ENCODE measurements around the gene KDR. TPM values are rescaled to one million over a fixed set of nuclear protein-coding genes. Genes with fewer than 3 reads are reported as not detected.

Gene KDR
- total RNA-seq, 5 donors from 2014 or later (not counting 1 experiment from before 2014, with no cell fraction given): 0.10 to 0.28 (median 0.23) TPM; not detected in 2

- 69% methylated on average over 2 of the region's 6 CpGs for WGBS (ENCODE audit: insufficient coverage)
- Mint-ChIP-seq H3K4me1 (no peaks in the 10 kb centered on the region), H3K27me3 (peaks cover 17 to 32% of the 10 kb centered on the region in 2 donors), H3K4me3 (no peak overlapping the region), H3K36me3 (no peaks in the 10 kb centered on the region), H3K27ac (no peak overlapping the region), H3K9me3 (peaks cover 0 to 8% (median 2%) of the 10 kb centered on the region in 3 donors)
- peaks cover 0 to 3% of the 10 kb centered on the region in 2 experiments for H3K4me1 ChIP-seq (ENCODE audit: control insufficient read depth in 1 of 2, extremely low read depth in 1 of 2, insufficient read depth in 2 of 2, low read length in 2 of 2)
- DNase-seq: no peak
- ATAC-seq (replicated peaks in 1 of 4): no peak
- H3K9me3 ChIP-seq: no peaks in the 10 kb centered on the region
- no peaks in the 10 kb centered on the region for H3K36me3 ChIP-seq (ENCODE audit: control insufficient read depth in 2 of 2, extremely low read depth in 1 of 2, insufficient read depth in 1 of 2, low read length in 1 of 2)
- no peak overlapping the region for H3K27ac ChIP-seq (ENCODE audit: low read length)
- ChIA-PET CTCF (no interaction called here), POLR2A (interaction anchor here in 1 of 2 donors (0.7 kb wide), 1 partner anchor 12 kb away, joined by 3 read pairs; no protein-coding TSS in a partner anchor)
- no peak overlapping the region for H3K4me3 ChIP-seq (ENCODE audit: control insufficient read depth in 1 of 2, extremely low read depth in 1 of 2, low read length in 1 of 2)
- peaks cover 5 to 11% of the 10 kb centered on the region in 2 experiments for H3K27me3 ChIP-seq (replicated peaks in 1 of 2; ENCODE audit: control insufficient read depth in 2 of 2, extremely low read depth in 1 of 2, insufficient read depth in 2 of 2, low read length in 1 of 2)
Measured at GRCh38 chr4:55161739-55162138, 36.3 kb upstream of the KDR start.

- Histone ChIP-seq H3K4me3 (ENCODE audit: control insufficient read depth in 1 of 2, extremely low read depth in 1 of 2, low read length in 1 of 2) (no peak overlapping the region), H3K27me3 (replicated peaks in 1 of 2; ENCODE audit: control insufficient read depth in 2 of 2, extremely low read depth in 1 of 2, insufficient read depth in 2 of 2, low read length in 1 of 2) (peaks cover 5 to 13% of the 10 kb centered on the region in 2 experiments), H3K36me3 (ENCODE audit: control insufficient read depth in 2 of 2, extremely low read depth in 1 of 2, insufficient read depth in 1 of 2, low read length in 1 of 2) (no peaks in the 10 kb centered on the region), H3K9me3 (no peaks in the 10 kb centered on the region), H3K27ac (ENCODE audit: low read length) (no peak overlapping the region), H3K4me1 (ENCODE audit: control insufficient read depth in 1 of 2, extremely low read depth in 1 of 2, insufficient read depth in 2 of 2, low read length in 2 of 2) (peaks cover 0 to 3% of the 10 kb centered on the region in 2 experiments)
- ATAC-seq (replicated peaks in 1 of 4) (no peak), DNase-seq (no peak)
- Mint-ChIP-seq H3K27ac (no peak overlapping the region), H3K4me1 (no peaks in the 10 kb centered on the region), H3K36me3 (no peaks in the 10 kb centered on the region), H3K9me3 (peaks cover 0 to 2% (median 0%) of the 10 kb centered on the region in 3 donors), H3K4me3 (no peak overlapping the region), H3K27me3 (peaks cover 19 to 41% of the 10 kb centered on the region in 2 donors)
- WGBS (ENCODE audit: insufficient coverage): no CpG with 5 or more reads among the region's 2 CpGs
- POLR2A ChIA-PET: no interaction called here
- CTCF ChIA-PET: no interaction called here
Measured at GRCh38 chr4:55159851-55160250, 34.5 kb upstream of the KDR start.

- CTCF ChIA-PET: no interaction called here
- peaks cover 0 to 3% of the 10 kb centered on the region in 2 experiments for H3K4me1 ChIP-seq (ENCODE audit: control insufficient read depth in 1 of 2, extremely low read depth in 1 of 2, insufficient read depth in 2 of 2, low read length in 2 of 2)
Measured at GRCh38 chr4:55158957-55159356, 33.6 kb upstream of the KDR start.

GRCh38 chr4:55157559-55158277 lies 32.3 kb upstream of the KDR start:
- peaks cover 5 to 13% of the 10 kb centered on the region in 2 experiments for H3K27me3 ChIP-seq (replicated peaks in 1 of 2; ENCODE audit: control insufficient read depth in 2 of 2, extremely low read depth in 1 of 2, insufficient read depth in 2 of 2, low read length in 1 of 2)
- no peaks in the 10 kb centered on the region for H3K4me1 Mint-ChIP-seq
- ChIA-PET POLR2A (no interaction called here), CTCF (interaction anchor here (0.6 to 0.7 kb wide), 4 partner anchors 45 to 850 kb away, joined by 5 to 8 read pairs (median 6); no protein-coding TSS in a partner anchor)
- no peak for ATAC-seq (replicated peaks in 1 of 4)
- 31% methylated on average over 40 of the region's 45 CpGs for WGBS (ENCODE audit: insufficient coverage)
- H3K4me1 ChIP-seq (ENCODE audit: control insufficient read depth in 1 of 2, extremely low read depth in 1 of 2, insufficient read depth in 2 of 2, low read length in 2 of 2): peaks cover 0 to 3% of the 10 kb centered on the region in 2 experiments
- no peak overlapping the region for H3K4me3 ChIP-seq (ENCODE audit: control insufficient read depth in 1 of 2, extremely low read depth in 1 of 2, low read length in 1 of 2)
- H3K9me3 Mint-ChIP-seq: peaks cover 0 to 3% (median 0%) of the 10 kb centered on the region in 3 donors
- H3K27me3 Mint-ChIP-seq: peaks cover 19 to 51% of the 10 kb centered on the region in 2 donors
- no peaks in the 10 kb centered on the region for H3K36me3 Mint-ChIP-seq
- H3K27ac ChIP-seq (ENCODE audit: low read length): no peak overlapping the region
- H3K36me3 ChIP-seq (ENCODE audit: control insufficient read depth in 2 of 2, extremely low read depth in 1 of 2, insufficient read depth in 1 of 2, low read length in 1 of 2): no peaks in the 10 kb centered on the region
- H3K4me3 Mint-ChIP-seq: no peak overlapping the region
- DNase-seq: no peak
- H3K9me3 ChIP-seq: no peaks in the 10 kb centered on the region
- no peak overlapping the region for H3K27ac Mint-ChIP-seq

More at GRCh38 chr4:55158957-55159356, 33.6 kb upstream of the KDR start:
- ATAC-seq (replicated peaks in 1 of 4) (no peak), DNase-seq (no peak)
- Mint-ChIP-seq H3K27ac (no peak overlapping the region), H3K9me3 (peaks cover 0 to 2% (median 0%) of the 10 kb centered on the region in 3 donors), H3K36me3 (no peaks in the 10 kb centered on the region), H3K27me3 (peaks cover 19 to 44% of the 10 kb centered on the region in 2 donors), H3K4me3 (no peak overlapping the region), H3K4me1 (no peaks in the 10 kb centered on the region)
- Histone ChIP-seq H3K27ac (ENCODE audit: low read length) (no peak overlapping the region), H3K4me3 (ENCODE audit: control insufficient read depth in 1 of 2, extremely low read depth in 1 of 2, low read length in 1 of 2) (no peak overlapping the region), H3K9me3 (no peaks in the 10 kb centered on the region), H3K27me3 (replicated peaks in 1 of 2; ENCODE audit: control insufficient read depth in 2 of 2, extremely low read depth in 1 of 2, insufficient read depth in 2 of 2, low read length in 1 of 2) (peaks cover 5 to 13% of the 10 kb centered on the region in 2 experiments), H3K36me3 (ENCODE audit: control insufficient read depth in 2 of 2, extremely low read depth in 1 of 2, insufficient read depth in 1 of 2, low read length in 1 of 2) (no peaks in the 10 kb centered on the region)
- POLR2A ChIA-PET: no interaction called here
- WGBS (ENCODE audit: insufficient coverage): 63% methylated on average over 2 of the region's 3 CpGs

DNA sequence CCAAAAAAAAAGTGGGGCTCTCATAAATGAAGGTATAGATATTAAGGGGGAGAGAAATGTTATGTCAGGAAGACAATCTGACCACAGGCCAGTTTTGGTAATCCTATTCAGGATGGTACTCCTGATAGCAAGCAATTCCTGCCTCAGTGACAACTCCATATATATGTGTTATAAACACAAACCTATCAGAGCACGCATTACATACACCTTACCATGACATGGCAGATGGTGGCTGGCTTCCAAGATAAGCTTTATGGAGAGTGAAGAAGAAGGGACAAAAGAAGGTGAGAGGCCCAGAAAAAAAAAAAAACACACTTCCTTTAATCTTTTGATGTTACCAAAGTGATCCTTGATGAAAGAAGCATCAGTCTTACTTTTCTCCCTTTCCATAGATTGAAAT lies 29.5 kb upstream of the KDR start:
- H3K27me3 Mint-ChIP-seq: peaks cover 20 to 45% of the 10 kb centered on the region in 2 donors

DNA sequence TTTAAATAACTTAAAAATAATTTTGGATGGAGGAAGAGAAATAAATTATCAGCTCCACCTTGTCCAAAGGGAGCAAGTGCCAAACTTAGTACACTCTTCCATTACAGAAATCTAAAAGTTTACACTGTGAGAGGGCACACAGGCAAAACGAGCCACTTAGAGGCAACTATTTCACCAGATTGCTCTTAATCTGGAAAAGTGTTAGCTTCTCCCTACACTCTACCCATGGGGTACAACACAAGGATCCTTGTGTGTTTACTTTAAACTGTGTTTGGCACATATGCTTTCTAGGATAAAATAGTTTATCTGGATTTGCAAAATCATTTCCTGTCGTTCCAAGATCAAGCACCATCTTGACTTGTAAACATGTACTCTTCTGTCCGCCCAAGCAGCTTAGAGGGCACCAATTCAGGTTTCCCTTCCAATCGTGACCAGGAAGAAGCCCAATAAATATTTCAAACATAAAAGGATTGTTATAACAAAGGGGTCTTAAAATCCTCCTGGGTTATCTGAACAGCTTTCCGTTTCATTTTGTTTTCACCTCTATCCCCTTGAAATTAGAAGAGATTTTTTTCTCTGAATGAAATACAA lies 29.0 kb upstream of the KDR start:
- POLR2A ChIA-PET: no interaction called here
- Histone ChIP-seq H3K36me3 (ENCODE audit: control insufficient read depth in 2 of 2, extremely low read depth in 1 of 2, insufficient read depth in 1 of 2, low read length in 1 of 2) (no peaks in the 10 kb centered on the region), H3K27me3 (replicated peaks in 1 of 2; ENCODE audit: control insufficient read depth in 2 of 2, extremely low read depth in 1 of 2, insufficient read depth in 2 of 2, low read length in 1 of 2) (peaks cover 5 to 13% of the 10 kb centered on the region in 2 experiments), H3K4me3 (ENCODE audit: control insufficient read depth in 1 of 2, extremely low read depth in 1 of 2, low read length in 1 of 2) (no peak overlapping the region), H3K9me3 (no peaks in the 10 kb centered on the region), H3K27ac (ENCODE audit: low read length) (no peak overlapping the region), H3K4me1 (ENCODE audit: control insufficient read depth in 1 of 2, extremely low read depth in 1 of 2, insufficient read depth in 2 of 2, low read length in 2 of 2) (peaks cover 0 to 3% of the 10 kb centered on the region in 2 experiments)
- DNase-seq: no peak
- H3K27me3 Mint-ChIP-seq: peaks cover 20 to 40% of the 10 kb centered on the region in 2 donors
- ATAC-seq (replicated peaks in 1 of 4): no peak
- no peaks in the 10 kb centered on the region for H3K36me3 Mint-ChIP-seq
- no peak overlapping the region for H3K27ac Mint-ChIP-seq
- CTCF ChIA-PET: interaction anchor here in 1 of 2 donors (1.0 kb wide), 1 partner anchor 11 kb away, joined by 3 read pairs; no protein-coding TSS in a partner anchor
- WGBS (ENCODE audit: insufficient coverage): no CpG with 5 or more reads among the region's 5 CpGs
- H3K9me3 Mint-ChIP-seq: peaks cover 0 to 7% (median 0%) of the 10 kb centered on the region in 3 donors
- no peaks in the 10 kb centered on the region for H3K4me1 Mint-ChIP-seq
- no peak overlapping the region for H3K4me3 Mint-ChIP-seq

More for the DNA sequence above, 29.5 kb upstream of the KDR start:
- Histone ChIP-seq H3K36me3 (ENCODE audit: control insufficient read depth in 2 of 2, extremely low read depth in 1 of 2, insufficient read depth in 1 of 2, low read length in 1 of 2) (no peaks in the 10 kb centered on the region), H3K4me3 (ENCODE audit: control insufficient read depth in 1 of 2, extremely low read depth in 1 of 2, low read length in 1 of 2) (no peak overlapping the region), H3K4me1 (ENCODE audit: control insufficient read depth in 1 of 2, extremely low read depth in 1 of 2, insufficient read depth in 2 of 2, low read length in 2 of 2) (peaks cover 0 to 3% of the 10 kb centered on the region in 2 experiments), H3K27me3 (replicated peaks in 1 of 2; ENCODE audit: control insufficient read depth in 2 of 2, extremely low read depth in 1 of 2, insufficient read depth in 2 of 2, low read length in 1 of 2) (peaks cover 5 to 13% of the 10 kb centered on the region in 2 experiments), H3K27ac (ENCODE audit: low read length) (no peak overlapping the region), H3K9me3 (no peaks in the 10 kb centered on the region)
- Mint-ChIP-seq H3K4me1 (no peaks in the 10 kb centered on the region), H3K9me3 (peaks cover 0 to 7% (median 0%) of the 10 kb centered on the region in 3 donors), H3K4me3 (no peak overlapping the region), H3K27ac (no peak overlapping the region), H3K36me3 (no peaks in the 10 kb centered on the region)
- ChIA-PET CTCF (no interaction called here), POLR2A (no interaction called here)
- no CpG with 5 or more reads among the region's 1 CpG for WGBS (ENCODE audit: insufficient coverage)
- ATAC-seq (replicated peaks in 1 of 4) (no peak), DNase-seq (no peak)

Measured in T-cell (primary cell).